Measurements from ENCODE around the gene PUS7. TPM values are rescaled to one million over a fixed set of nuclear protein-coding genes. Genes with fewer than 3 reads are reported as not detected.

PUS7 gene
- total RNA-seq, 1 experiment from 2014 or later, result 30.7 TPM

GRCh38 chr7:105493923-105494315 is 28.2 kb downstream of the PUS7 start:
- no peaks in the 10 kb centered on the region for H3K4me1 ChIP-seq (ENCODE audit: control insufficient read depth, insufficient read depth, low read length)
- H3K36me3 ChIP-seq (ENCODE audit: control insufficient read depth, insufficient read depth, low read length), result peaks cover 10% of the 10 kb centered on the region; the same call in 1 of the 2 replicates
- H3K9me3 ChIP-seq (ENCODE audit: control insufficient read depth, insufficient read depth, low read depth, low read length), result no peaks in the 10 kb centered on the region
- BruUV-seq (replicated peaks), result no TSS peak
- no peak overlapping the region for H3K27ac ChIP-seq (ENCODE audit: low read length)
- ATAC-seq (no peak; the same call in 1 of the 2 replicates), DNase-seq (ENCODE audit: low read depth, low spot score) (no peak)
- no peak overlapping the region for H3K4me3 ChIP-seq (ENCODE audit: low read depth in 2 of 2, low read length in 2 of 2)
- CTCF ChIA-PET, result no interaction called here
- POLR2A ChIA-PET, result no interaction called here
- intact Hi-C loops (cut with micrococcal nuclease; ENCODE audit: unreplicated experiment), result no loop called here
- TF ChIP-seq, protein P1, sequence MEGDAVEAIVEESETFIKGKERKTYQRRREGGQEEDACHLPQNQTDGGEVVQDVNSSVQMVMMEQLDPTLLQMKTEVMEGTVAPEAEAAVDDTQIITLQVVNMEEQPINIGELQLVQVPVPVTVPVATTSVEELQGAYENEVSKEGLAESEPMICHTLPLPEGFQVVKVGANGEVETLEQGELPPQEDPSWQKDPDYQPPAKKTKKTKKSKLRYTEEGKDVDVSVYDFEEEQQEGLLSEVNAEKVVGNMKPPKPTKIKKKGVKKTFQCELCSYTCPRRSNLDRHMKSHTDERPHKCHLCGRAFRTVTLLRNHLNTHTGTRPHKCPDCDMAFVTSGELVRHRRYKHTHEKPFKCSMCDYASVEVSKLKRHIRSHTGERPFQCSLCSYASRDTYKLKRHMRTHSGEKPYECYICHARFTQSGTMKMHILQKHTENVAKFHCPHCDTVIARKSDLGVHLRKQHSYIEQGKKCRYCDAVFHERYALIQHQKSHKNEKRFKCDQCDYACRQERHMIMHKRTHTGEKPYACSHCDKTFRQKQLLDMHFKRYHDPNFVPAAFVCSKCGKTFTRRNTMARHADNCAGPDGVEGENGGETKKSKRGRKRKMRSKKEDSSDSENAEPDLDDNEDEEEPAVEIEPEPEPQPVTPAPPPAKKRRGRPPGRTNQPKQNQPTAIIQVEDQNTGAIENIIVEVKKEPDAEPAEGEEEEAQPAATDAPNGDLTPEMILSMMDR (IDR thresholded peaks at IDR 0.05), result no peak
- TF ChIP-seq SIN3A (IDR thresholded peaks at IDR 0.05; ENCODE audit: borderline replicate concordance, insufficient read depth, low read depth, low read length), result no peak
- in situ Hi-C loops (cut with HindIII; ENCODE audit: low pct_unique_long_range_greater_than_20kb, low sequenced_read_pairs), result no loop called here
- no peaks in the 10 kb centered on the region for H3K27me3 ChIP-seq (ENCODE audit: control insufficient read depth, insufficient read depth, low read length)

DNA sequence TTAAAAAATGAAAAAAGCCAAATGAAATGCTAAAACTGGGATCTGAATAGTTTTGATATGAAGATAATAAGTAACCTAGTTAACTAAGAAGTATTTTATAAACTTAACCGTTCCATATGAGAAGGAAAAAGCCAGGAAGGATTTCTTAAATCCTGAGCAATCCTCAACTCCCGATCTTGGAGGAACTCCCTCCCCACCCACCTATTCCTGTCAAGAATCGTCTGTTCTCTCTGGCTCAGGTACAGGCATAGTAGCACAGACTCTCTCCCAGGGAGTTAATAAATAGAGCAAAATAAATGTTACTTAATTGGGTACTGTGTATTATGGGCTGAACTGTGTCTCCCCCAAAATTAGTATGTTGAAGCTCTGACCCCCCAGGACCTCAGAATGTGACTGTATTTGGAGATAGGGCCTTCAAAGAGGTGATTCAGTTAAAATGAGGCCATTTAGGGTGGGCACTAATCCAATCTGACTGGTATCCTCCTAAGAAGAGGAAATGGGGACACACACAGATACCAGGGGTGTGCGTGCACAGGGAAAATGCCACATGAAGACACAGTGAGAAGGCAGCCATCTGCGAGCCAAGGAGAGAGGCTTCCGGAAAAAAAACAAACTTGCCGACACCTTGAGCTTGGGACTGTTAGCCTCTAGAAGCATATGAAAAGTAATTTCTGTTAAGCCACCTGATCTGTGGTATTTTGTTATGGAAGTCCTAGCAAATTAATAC is 28.7 kb downstream of the PUS7 start:
- H3K27me3 ChIP-seq (ENCODE audit: control insufficient read depth, insufficient read depth, low read length), result no peaks in the 10 kb centered on the region
- no peak; the same call in 1 of the 2 replicates for TF ChIP-seq POLR2AphosphoS5 (IDR thresholded peaks at IDR 0.05; ENCODE audit: low read depth, low read length)
- TF ChIP-seq TCF7L2 (IDR thresholded peaks at IDR 0.05; ENCODE audit: low read depth, low read length), result no peak
- TF ChIP-seq SIN3A (IDR thresholded peaks at IDR 0.05; ENCODE audit: borderline replicate concordance, insufficient read depth, low read depth, low read length), result no peak
- TF ChIP-seq, protein P1 (IDR thresholded peaks at IDR 0.05), result no peak
- no peak for TF ChIP-seq REST (IDR thresholded peaks at IDR 0.05; ENCODE audit: insufficient read depth in 1 of 2, low read depth in 2 of 2, low read length in 1 of 2)
- no TSS peak for BruUV-seq (replicated peaks)
- no peak overlapping the region for H3K4me3 ChIP-seq (ENCODE audit: low read depth in 2 of 2, low read length in 2 of 2)
- ATAC-seq, result no peak
- ChIA-PET CTCF (no interaction called here), POLR2A (no interaction called here)
- no peaks in the 10 kb centered on the region for H3K4me1 ChIP-seq (ENCODE audit: control insufficient read depth, insufficient read depth, low read length)
- intact Hi-C loops (cut with micrococcal nuclease; ENCODE audit: unreplicated experiment) (no loop called here), in situ Hi-C loops (cut with HindIII; ENCODE audit: low pct_unique_long_range_greater_than_20kb, low sequenced_read_pairs) (no loop called here)
- no peak overlapping the region for H3K27ac ChIP-seq (ENCODE audit: low read length)
- H3K36me3 ChIP-seq (ENCODE audit: control insufficient read depth, insufficient read depth, low read length), result peaks cover 10% of the 10 kb centered on the region; the same call in 1 of the 2 replicates
- DNase-seq (ENCODE audit: low read depth, low spot score), result no peak
- no peaks in the 10 kb centered on the region for H3K9me3 ChIP-seq (ENCODE audit: control insufficient read depth, insufficient read depth, low read depth, low read length)
